Posterior vena cava (tissue), 2 donors: Measurements from ENCODE around the gene ZNF445. TPM values are rescaled to one million over a fixed set of nuclear protein-coding genes. Genes with fewer than 3 reads are reported as not detected.
"Not testable (repeated sequence)": the region's sequence is repeated elsewhere in the genome, so short reads cannot be mapped to it uniquely, and the experiment has no call there.

ENCODE experiments used
- DNase-seq: peaks from one replicate; pipeline ENCODE4 v3.0.0-alpha.2; 2020; ENCODE audit warnings: low spot score
- intact Hi-C, 2 donors: fragments of 100-400 bp; cut with DNase I; formaldehyde crosslinking; loops; one replicate each; pipeline versions ENCODE4 v1.14.1 to v1.14.2; 2022 to 2023
- total RNA-seq, 2 donors: library from RNA; stranded (reverse); fragmentation: NEBNext Ultra II Directional; extraction: Animal tissue kit (Norgen Biotek cat#: 25700); gene quantifications; one replicate each; pipeline ENCODE4 v1.2.1, GENCODE V29; 2021
- donor health status: DM: yes; HTN: yes; CAD: no.
- donor health status: DM: yes; HTN: yes; CAD: no.

Gene ZNF445
- total RNA-seq, 2 donors from 2014 or later = 14.8 to 17.6 TPM

GRCh38 chr3:44414517-44415090 lies 62.9 kb downstream of the ZNF445 start:
- intact Hi-C loops = no loop called here
- DNase-seq = no peak

DNA sequence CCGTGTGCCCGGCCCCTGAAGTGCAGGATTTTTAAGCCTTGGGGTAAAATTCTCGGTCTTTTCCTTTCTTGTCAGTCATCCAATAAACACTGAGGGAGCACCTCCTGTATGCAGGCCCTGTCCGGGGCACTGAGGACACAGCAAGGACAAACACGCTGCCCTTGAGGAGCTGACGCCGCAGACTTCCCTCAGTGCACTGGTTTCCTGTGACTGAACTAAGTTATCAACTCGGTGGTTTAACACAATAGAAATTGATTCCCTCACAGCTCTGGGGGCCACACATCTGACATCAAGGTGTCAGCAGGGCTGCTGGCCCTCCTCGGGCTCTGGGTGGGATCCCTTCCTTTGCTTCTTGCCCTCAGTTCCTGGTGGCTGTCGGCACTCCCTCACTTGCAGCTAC lies 65.1 kb downstream of the ZNF445 start:
- DNase-seq = no peak

DNA sequence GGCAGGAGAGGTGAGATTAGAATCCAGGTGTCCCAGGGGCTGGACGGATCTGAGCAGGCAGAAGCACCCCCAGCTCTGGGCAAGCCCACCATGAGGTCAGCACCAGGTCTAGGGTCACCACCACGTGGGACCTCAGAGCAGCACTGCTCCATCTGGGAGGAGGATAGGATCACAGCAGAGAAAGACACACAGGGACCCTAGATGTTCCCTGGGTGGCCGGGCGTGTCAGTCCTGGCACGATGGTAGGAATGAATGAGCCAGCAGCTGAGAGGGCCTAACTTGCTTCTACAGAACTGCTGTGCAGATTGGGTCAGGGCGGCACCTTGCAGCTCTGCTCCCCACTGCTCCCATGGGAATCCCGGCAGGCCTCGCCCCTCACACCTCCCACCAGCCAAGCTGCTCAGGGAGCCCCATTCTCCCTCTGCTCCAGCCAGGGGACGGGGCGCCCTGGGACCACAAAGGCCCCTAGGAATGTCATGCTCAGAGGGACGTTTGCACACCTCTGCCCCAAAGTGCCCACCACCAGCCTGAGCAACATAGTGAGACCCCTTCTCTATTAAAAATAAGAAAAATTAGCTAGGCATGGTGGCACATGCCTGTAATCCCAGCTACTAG lies 66.3 kb downstream of the ZNF445 start:
- DNase-seq = no peak
- intact Hi-C loops = no loop called here

More for the DNA sequence above, 65.1 kb downstream of the ZNF445 start:
- intact Hi-C loops = no loop called here

DNA sequence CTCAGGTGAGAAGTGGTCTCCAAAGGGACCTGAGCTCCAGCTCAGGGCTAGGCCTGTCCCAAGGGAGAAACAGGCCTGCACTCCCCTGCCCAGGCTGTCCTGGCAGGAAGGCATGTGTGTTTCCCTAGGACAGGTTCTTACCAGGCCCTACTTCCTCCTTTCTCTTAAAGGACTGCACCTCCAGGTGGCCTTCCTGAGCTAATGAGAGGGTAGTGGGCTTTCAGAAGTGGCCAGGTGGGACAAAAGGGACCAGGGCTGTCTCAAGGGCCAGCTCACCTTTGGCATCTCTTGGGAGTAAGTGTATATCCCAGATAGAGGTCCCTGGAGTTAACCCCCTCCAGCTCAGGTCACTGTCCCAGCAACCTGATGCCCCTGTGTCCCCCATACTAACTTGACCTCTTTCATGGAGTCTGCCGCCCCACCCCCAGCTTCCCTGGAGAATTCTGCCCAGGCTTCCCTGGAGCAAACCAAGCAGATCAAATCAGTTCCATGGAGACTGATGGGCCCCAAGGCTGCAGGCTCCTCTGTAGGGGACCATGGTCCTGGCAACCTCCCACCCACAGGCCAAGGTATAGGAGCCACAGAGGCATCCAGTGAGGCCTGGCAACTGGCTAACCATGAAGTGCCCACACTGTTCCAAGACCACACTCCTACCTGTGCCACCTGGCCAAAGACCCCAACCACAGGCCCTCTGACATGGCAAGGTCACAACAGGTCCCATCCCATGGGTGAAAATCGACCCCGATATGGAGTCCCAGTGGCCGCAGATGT lies 67.6 kb downstream of the ZNF445 start:
- intact Hi-C loops = no loop called here

GRCh38 chr3:44402548-44402947 lies 74.9 kb downstream of the ZNF445 start:
- no peak for DNase-seq
- intact Hi-C loops = no loop called here

More for the DNA sequence above, 67.6 kb downstream of the ZNF445 start:
- no peak for DNase-seq

DNA sequence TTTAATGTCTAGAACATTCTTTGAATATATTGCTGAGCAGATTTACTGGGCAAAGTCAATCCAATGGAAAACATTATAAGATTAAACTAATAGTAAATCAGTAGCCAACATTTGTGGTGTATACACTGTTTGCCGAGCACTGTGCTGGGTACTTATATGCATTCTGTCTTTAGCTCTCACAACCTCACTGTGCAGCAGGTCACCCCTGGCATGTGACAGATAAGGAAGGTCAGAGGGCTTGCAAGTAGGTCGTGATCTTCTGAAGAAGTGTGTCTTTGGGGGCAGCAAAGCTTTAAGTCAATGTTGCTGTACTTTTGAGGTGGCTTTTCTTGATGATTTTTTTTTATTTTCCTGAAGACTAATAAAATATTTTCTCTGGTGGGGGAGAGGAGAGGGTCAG lies 76.7 kb downstream of the ZNF445 start:
- intact Hi-C loops = no loop called here

GRCh38 chr3:44398853-44399252 lies 78.6 kb downstream of the ZNF445 start:
- intact Hi-C loops = no loop called here
- DNase-seq = no peak

More for the DNA sequence above, 76.7 kb downstream of the ZNF445 start:
- DNase-seq = no peak

DNA sequence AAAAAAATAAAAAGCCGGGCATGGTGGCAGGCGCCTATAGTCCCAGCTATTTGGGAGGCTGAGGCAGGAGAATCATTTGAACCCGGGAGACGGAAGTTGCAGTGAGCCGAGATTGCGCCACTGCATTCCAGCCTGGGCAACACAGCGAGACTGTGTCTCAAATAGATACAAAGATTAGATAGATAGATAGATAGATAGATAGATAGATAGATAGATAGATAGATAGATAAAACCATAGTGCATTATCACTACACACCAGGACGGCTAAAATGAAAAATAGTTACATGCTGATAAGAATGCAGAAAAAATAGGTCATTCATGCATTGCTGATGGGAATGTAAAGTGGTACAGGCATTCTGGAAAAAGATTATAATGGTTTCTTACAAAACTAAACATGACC lies 79.2 kb downstream of the ZNF445 start:
- intact Hi-C loops = not testable (repeated sequence)

DNA sequence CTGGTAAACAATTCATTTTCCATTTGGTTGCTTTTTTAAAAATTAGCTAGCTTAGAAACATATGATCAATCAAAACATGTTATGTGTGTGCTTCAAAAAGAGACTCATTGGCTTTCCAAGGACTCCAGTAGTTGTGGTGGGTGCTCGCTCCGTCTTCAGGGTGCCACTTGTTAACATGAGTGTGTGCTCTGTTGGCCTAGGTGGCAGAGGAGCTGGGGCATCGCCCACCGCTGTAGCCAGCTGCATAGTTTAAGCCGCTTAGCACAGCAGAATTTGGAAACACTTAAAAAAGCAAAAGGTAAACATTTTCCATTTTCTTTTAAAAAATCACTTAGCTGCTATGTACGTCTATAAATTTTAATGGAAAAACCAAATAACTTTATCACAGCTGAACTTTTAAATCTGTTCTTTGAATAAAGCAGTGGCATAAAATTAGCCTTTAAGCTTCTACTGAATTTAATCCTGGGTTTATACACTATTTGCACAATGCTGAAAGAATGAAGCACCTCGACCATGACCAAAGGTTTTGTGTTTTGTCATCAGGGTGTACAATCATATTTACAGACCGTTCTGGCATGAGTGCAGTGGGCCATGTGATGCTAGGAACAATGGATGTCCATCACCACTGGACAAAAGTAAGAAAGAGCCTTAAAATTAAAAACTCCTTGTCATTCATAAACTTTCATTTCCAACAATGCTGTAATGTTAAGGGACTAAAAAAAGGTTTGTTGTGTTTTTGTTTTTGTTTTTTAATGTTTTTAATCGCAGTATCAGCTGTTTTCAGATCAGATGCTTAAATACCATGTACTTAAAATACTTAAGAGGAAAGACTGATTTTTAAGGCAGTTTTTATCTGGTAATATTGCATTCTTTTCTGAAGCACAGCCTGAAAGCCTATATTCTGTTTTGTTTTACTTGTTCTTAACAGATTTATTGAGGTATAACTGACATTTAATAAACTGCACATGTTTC lies 81.0 kb downstream of the ZNF445 start:
- no peak for DNase-seq

More for the DNA sequence above, 79.2 kb downstream of the ZNF445 start:
- not testable (repeated sequence) for DNase-seq

GRCh38 chr3:44395714-44396113 lies 81.8 kb downstream of the ZNF445 start:
- DNase-seq = no peak
- intact Hi-C loops = no loop called here

More for the DNA sequence above, 81.0 kb downstream of the ZNF445 start:
- intact Hi-C loops = no loop called here

DNA sequence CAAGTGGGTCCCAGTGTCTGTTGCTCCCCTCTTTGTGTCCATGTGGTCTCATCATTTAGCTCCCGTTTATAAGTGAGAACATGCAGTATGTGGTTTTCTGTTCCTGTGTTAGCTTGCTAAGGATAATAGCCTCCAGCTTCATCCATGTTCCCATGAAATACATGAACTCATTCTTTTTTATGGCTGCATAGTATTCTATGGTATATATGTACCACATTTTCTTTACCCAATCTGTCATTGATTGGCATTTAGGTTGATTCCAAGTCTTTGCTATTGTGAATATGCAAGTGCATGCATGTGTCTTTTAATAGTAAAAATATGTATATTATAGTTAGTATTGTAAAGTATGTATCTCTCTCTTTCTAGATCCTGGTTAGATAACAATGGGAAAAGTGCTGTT lies 85.0 kb downstream of the ZNF445 start:
- intact Hi-C loops = no loop called here
- DNase-seq = no peak

GRCh38 chr3:44387404-44387803 lies 90.1 kb downstream of the ZNF445 start:
- DNase-seq = no peak
- intact Hi-C loops = no loop called here

Other genes with a start within 250 kb of the ZNF445 start
- not detected for gene TOPAZ1, start 235.8 kb downstream of the ZNF445 start, total RNA-seq
- 10 to 100 TPM; 21.0 to 22.7 TPM for gene TCAIM, start 138.9 kb downstream of the ZNF445 start, total RNA-seq
- gene ZKSCAN7, start 77.5 kb upstream of the ZNF445 start, total RNA-seq = 1 to 10 TPM; 2.3 to 3.9 TPM
- 1 to 10 TPM; 6.2 to 7.7 TPM for gene ZNF660, start 107.3 kb upstream of the ZNF445 start, total RNA-seq
- gene ZNF197, start 147.4 kb upstream of the ZNF445 start, total RNA-seq = 10 to 100 TPM; 14.0 to 14.3 TPM
- 10 to 100 TPM; 10.6 to 16.1 TPM for gene ZNF35, start 171.1 kb upstream of the ZNF445 start, total RNA-seq
- gene ZNF502, start 235.0 kb upstream of the ZNF445 start, total RNA-seq = 1 to 10 TPM; 5.7 to 5.8 TPM